HepG2 (cell line): ENCODE data around the gene CCDC50. TPM values are rescaled to one million over a fixed set of nuclear protein-coding genes. Genes with fewer than 3 reads are reported as not detected.

Experiments used
- ATAC-seq: fragments of 200-7000 bp; cut with Tn5 transposase; 3 replicates; pipeline ENCODE4 v1.9.1; 2020; ENCODE audit warnings: mild to moderate bottlenecking, moderate library complexity
- BruUV-seq: library from RNA; stranded (reverse); fragments of 400-500 nt; replicated peaks from 2 replicates; lab custom pipeline; 2021; lab: Mats Ljungman, UMichigan
- CTCF ChIA-PET: fragments of 300-600 bp; formaldehyde crosslinking; extraction: SDS; loops from one replicate; lab custom pipeline; 2021; ENCODE audit warnings: low total read pairs, inconsistent platforms, low intra/inter-chr PET ratio; lab: Yijun Ruan, JAX
- POLR2A ChIA-PET: fragments of 350-600 bp; sonication (Branson Sonifier 250); formaldehyde crosslinking; loops from one replicate; lab custom pipeline; 2020; ENCODE audit warnings: antibody characterized with exemption, inconsistent platforms; lab: Yijun Ruan, JAX
- DNase-seq: peaks from one replicate; pipeline ENCODE4 v3.0.0-alpha.2; 2015; ENCODE audit warnings: low spot score
- FAIRE-seq: peaks from 3 replicates; lab custom pipeline; 2011; peaks lifted over from hg19 to GRCh38; lab: Jason Lieb, UNC
- H2AFZ ChIP-seq: one replicate; pipeline ENCODE4 v1.6.1; 2011; ENCODE audit warnings: low read length, inconsistent platforms
- H3K27ac ChIP-seq: fragments of 300-600 bp; 3 replicates; pipeline ENCODE4 v1.8.0; 2011; ENCODE audit warnings: mixed run types, mild to moderate bottlenecking, mixed read lengths, low read length, inconsistent platforms; ENCODE audit not compliant: insufficient read depth; ENCODE audit errors: extremely low read length
- H3K27me3 ChIP-seq, 2 experiments: fragments of 200-600 bp in 1 of 2; 2 replicates in 1 of 2; 3 replicates in 1 of 2; pipeline versions ENCODE4 v1.6.0 to v1.8.0; 2011; ENCODE audit warnings: low read length in 2 of 2, mild to moderate bottlenecking in 2 of 2, moderate library complexity in 2 of 2, inconsistent platforms in 1 of 2; ENCODE audit not compliant: insufficient read depth in 2 of 2, control insufficient read depth in 1 of 2
- H3K36me3 ChIP-seq, 2 experiments: fragments of 200-600 bp in 1 of 2; replicated peaks in 1 of 2; 2 replicates in 1 of 2; 3 replicates in 1 of 2; pipeline versions ENCODE4 v1.5.1 to v1.8.0; 2011; ENCODE audit warnings: low read length in 2 of 2, inconsistent platforms in 1 of 2; ENCODE audit not compliant: insufficient read depth in 2 of 2, control insufficient read depth in 1 of 2
- H3K4me1 ChIP-seq: 2 replicates; pipeline ENCODE4 v1.5.1; 2012; ENCODE audit warnings: low read length, inconsistent platforms; ENCODE audit not compliant: insufficient read depth
- H3K4me2 ChIP-seq: 2 replicates; pipeline ENCODE4 v1.6.0; 2011; ENCODE audit warnings: low read depth, low read length, inconsistent platforms
- H3K4me3 ChIP-seq, 3 experiments: fragments of 200-600 bp in 1 of 3; sonication (generic), shearing (Covaris generic) in 1 of 3; replicated peaks in 1 of 3; 2 replicates each; pipeline ENCODE4 v1.5.1; 2011 to 2016; ENCODE audit warnings: low read length in 3 of 3, inconsistent platforms in 2 of 3, low read depth in 2 of 3, mild to moderate bottlenecking in 2 of 3, control low read depth in 1 of 3, mixed read lengths in 1 of 3; ENCODE audit not compliant: insufficient read depth in 1 of 3
- H3K79me2 ChIP-seq: one replicate; pipeline ENCODE4 v1.6.1; 2011; ENCODE audit warnings: low read length, inconsistent platforms; ENCODE audit not compliant: insufficient read depth
- H3K9ac ChIP-seq: 2 replicates; pipeline ENCODE4 v1.6.0; 2011; ENCODE audit warnings: mild to moderate bottlenecking, low read depth, low read length, inconsistent platforms; ENCODE audit not compliant: insufficient read depth
- H3K9me3 ChIP-seq: 2 replicates; pipeline ENCODE4 v1.5.1; 2012; ENCODE audit warnings: mild to moderate bottlenecking, low read length
- H4K20me1 ChIP-seq: 2 replicates; pipeline ENCODE4 v1.6.0; 2011; ENCODE audit warnings: inconsistent platforms, mild to moderate bottlenecking, low read length, moderate library complexity; ENCODE audit not compliant: insufficient read depth
- DNMT3B ChIP-seq: conservative IDR thresholded peaks from 2 replicates; pipeline ENCODE4 v1.6.1; 2016; ENCODE audit warnings: missing biosample characterization, control low read depth
- ETV6 ChIP-seq: sonication (generic); formaldehyde crosslinking; conservative IDR thresholded peaks from 2 replicates; pipeline ENCODE4 v1.4.0; 2020; ENCODE audit warnings: missing genetic modification reagents
- GABPB1 ChIP-seq: IDR thresholded peaks from 2 replicates; pipeline ENCODE4 v1.6.1; 2016; ENCODE audit warnings: mild to moderate bottlenecking, missing genetic modification reagents, moderate library complexity, missing compliant biosample characterization
- KDM6A ChIP-seq: IDR thresholded peaks from 2 replicates; pipeline ENCODE4 v1.6.1; 2016; ENCODE audit warnings: low read depth
- KLF6 ChIP-seq: IDR thresholded peaks from 2 replicates; pipeline ENCODE4 v1.8.0; 2016; ENCODE audit warnings: missing biosample characterization, missing genetic modification reagents
- MTA1 ChIP-seq: sonication (generic); formaldehyde crosslinking; IDR thresholded peaks from 2 replicates; pipeline ENCODE4 v1.4.0; 2020; ENCODE audit warnings: missing genetic modification reagents, mild to moderate bottlenecking, borderline replicate concordance
- PRMT3 ChIP-seq: sonication (generic); formaldehyde crosslinking; IDR thresholded peaks from 2 replicates; pipeline ENCODE4 v1.8.1; 2022; ENCODE audit warnings: low read depth, mild to moderate bottlenecking, moderate library complexity, missing genetic modification reagents, borderline replicate concordance
- SP5 ChIP-seq: IDR thresholded peaks from 2 replicates; pipeline ENCODE4 v1.6.1; 2016; ENCODE audit warnings: low read depth, borderline replicate concordance
- ZBTB1 ChIP-seq: sonication (generic); formaldehyde crosslinking; IDR thresholded peaks from 2 replicates; pipeline ENCODE4 v1.4.0; 2020; ENCODE audit warnings: missing genetic modification reagents, borderline replicate concordance
- ZFP1 ChIP-seq: IDR thresholded peaks from 2 replicates; pipeline ENCODE4 v1.6.1; 2016
- ZMYM4 ChIP-seq: sonication (generic); formaldehyde crosslinking; IDR thresholded peaks from 2 replicates; pipeline ENCODE4 v1.8.1; 2023; ENCODE audit warnings: mild to moderate bottlenecking, missing genetic modification reagents
- ZNF550 ChIP-seq: sonication (generic); formaldehyde crosslinking; IDR thresholded peaks from 2 replicates; pipeline ENCODE4 v1.4.0; 2020; ENCODE audit warnings: mild to moderate bottlenecking, missing genetic modification reagents, borderline replicate concordance
- ZNF589 ChIP-seq: sonication (generic); formaldehyde crosslinking; conservative IDR thresholded peaks from 2 replicates; pipeline ENCODE4 v1.8.0; 2022; ENCODE audit warnings: mild to moderate bottlenecking, moderate library complexity, missing genetic modification reagents
- ZNF615 ChIP-seq: sonication (generic); formaldehyde crosslinking; IDR thresholded peaks from 2 replicates; pipeline ENCODE4 v1.5.0; 2020; ENCODE audit warnings: mild to moderate bottlenecking, missing genetic modification reagents, borderline replicate concordance
- ZNF652 ChIP-seq: IDR thresholded peaks from 2 replicates; pipeline ENCODE4 v1.6.1; 2016; ENCODE audit warnings: low read depth, borderline replicate concordance
- ZNF773 ChIP-seq: sonication (generic); formaldehyde crosslinking; IDR thresholded peaks from 2 replicates; pipeline ENCODE4 v1.4.0; 2020; ENCODE audit warnings: missing genetic modification reagents, borderline replicate concordance
- WGBS: methylation state at CpG from one replicate; pipeline ENCODE4 v1.1.6; 2017; ENCODE audit warnings: low lambda C conversion rate; 5-methylcytosine and 5-hydroxymethylcytosine counted together
- in situ Hi-C: cut with HindIII; loops from 2 replicates; pipeline ENCODE4 v1.10.0; 2017; ENCODE audit warnings: low pct_unique_long_range_greater_than_20kb; ENCODE audit not compliant: extremely low pct_ligation_motif_present
- intact Hi-C: fragments of 100-400 bp; cut with micrococcal nuclease; formaldehyde crosslinking; loops from one replicate; pipeline ENCODE4 v1.10.0; 2022; ENCODE audit not compliant: unreplicated experiment
- polyA plus RNA-seq, 8 experiments: library from polyadenylated mRNA; depleted of rRNA in 3 of 8; stranded (reverse) in 7 of 8; unstranded in 1 of 8; fragments of >200 nt; fragmentation: Illumina TruSeq in 4 of 8; extraction: Trizol in 4 of 8; gene quantifications; 2 replicates each; pipeline versions ENCODE4 v1.2.1 to v1.2.3, GENCODE V29; 2011 to 2016; ENCODE audit warnings: low read depth in 4 of 8, missing spikeins in 1 of 8, mixed read lengths in 1 of 8; ENCODE audit not compliant: insufficient read depth in 1 of 8
- total RNA-seq, 5 experiments: library from RNA; depleted of rRNA; stranded (reverse); fragments of >200 nt; fragmentation: Illumina TruSeq; extraction: Trizol; gene quantifications; 2 replicates each; pipeline ENCODE4 v1.2.3, GENCODE V29; 2016; ENCODE audit warnings: low read depth in 1 of 5
- TF ChIP-seq, protein P1 (sequence below): sonication (generic); formaldehyde crosslinking; IDR thresholded peaks from 2 replicates; pipeline ENCODE4 v1.4.0; 2020; ENCODE audit warnings: mild to moderate bottlenecking, missing genetic modification reagents

CCDC50 gene
- total and polyA plus RNA-seq, 2 of the 13 experiments (the other 11 are each of a cell fraction or from before 2014, with no cell fraction given): 47.6 to 66.4 TPM

DNA sequence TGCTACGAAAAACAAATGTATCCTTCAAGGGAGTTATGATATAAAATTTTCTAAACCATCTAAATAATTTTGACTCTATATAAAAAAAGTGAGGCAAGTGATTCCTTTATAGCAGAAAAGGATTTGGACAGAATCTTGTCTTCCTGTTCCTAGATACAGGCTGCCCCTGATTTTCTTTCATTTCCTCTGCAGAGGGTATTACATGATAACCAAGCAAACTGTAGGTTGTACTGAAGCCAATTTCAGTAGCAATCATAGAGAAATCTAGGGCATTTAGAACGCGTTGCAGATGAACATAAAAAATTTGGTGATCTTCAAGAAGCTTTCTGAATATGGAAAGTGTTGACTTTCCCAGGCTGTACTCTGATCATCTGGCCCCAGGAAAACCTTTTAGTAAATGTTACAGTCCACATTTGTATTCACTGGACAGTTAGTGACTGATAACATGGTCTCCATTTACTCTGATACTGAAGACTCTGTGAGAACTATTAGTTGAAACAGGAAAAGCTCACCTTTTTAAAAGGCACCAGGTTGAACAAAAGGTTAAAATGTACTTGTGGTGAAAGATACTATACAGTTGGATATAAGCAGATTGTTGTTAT lies 10.2 kb downstream of the CCDC50 start:
- Histone ChIP-seq H3K4me2 (peak overlapping the region; percentile 11), H3K9ac (no peak overlapping the region), H3K4me3 (no peak overlapping the region), H3K79me2 (peaks cover 99% of the 10 kb centered on the region), H3K9me3 (no peaks in the 10 kb centered on the region), H3K27me3 (no peaks in the 10 kb centered on the region), H3K4me1 (peaks cover 94% of the 10 kb centered on the region), H3K36me3 (no peaks in the 10 kb centered on the region; a peak in 1 of 5 replicates), H4K20me1 (peaks cover 50% of the 10 kb centered on the region), H2AFZ (no peak overlapping the region), H3K27ac (peak overlapping the region; percentile 26)
- no peak for DNase-seq
- FAIRE-seq: no peak
- peak; percentile 72; the same call in 2 of the 3 replicates for ATAC-seq
- CTCF ChIA-PET: no interaction called here
- BruUV-seq: no TSS peak
- in situ Hi-C loops (no loop called here), intact Hi-C loops (loop anchor here (2.0 to 5.0 kb wide), 2 partner anchors 13 to 33 kb away; no protein-coding TSS in a partner anchor)
- no peak for TF ChIP-seq ZNF652
- TF ChIP-seq GABPB1 (CRISPR knock-in tag): no peak
- no peak for TF ChIP-seq ZBTB1
- TF ChIP-seq PRMT3 (CRISPR knock-in tag): no peak
- TF ChIP-seq KLF6 (CRISPR knock-in tag): no peak
- no peak for TF ChIP-seq MTA1 (CRISPR knock-in tag)
- TF ChIP-seq DNMT3B: no peak
- no peak for TF ChIP-seq ZNF773 (CRISPR knock-in tag)
- TF ChIP-seq ZMYM4 (CRISPR knock-in tag): no peak
- TF ChIP-seq KDM6A: no peak
- TF ChIP-seq ZNF550 (CRISPR knock-in tag): no peak
- no peak for TF ChIP-seq ZFP1 (CRISPR knock-in tag)
- TF ChIP-seq ETV6 (CRISPR knock-in tag): no peak
- no peak for TF ChIP-seq ZNF615 (CRISPR knock-in tag)
- TF ChIP-seq SP5: no peak
- TF ChIP-seq ZNF589: no peak
- TF ChIP-seq, protein P1, sequence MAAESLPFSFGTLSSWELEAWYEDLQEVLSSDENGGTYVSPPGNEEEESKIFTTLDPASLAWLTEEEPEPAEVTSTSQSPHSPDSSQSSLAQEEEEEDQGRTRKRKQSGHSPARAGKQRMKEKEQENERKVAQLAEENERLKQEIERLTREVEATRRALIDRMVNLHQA (CRISPR knock-in tag): no peak
- 90% methylated on average over 3 of the region's 3 CpGs for WGBS
- POLR2A ChIA-PET: no interaction called here
